Fibroblast of skin of abdomen (primary cell): ENCODE measurements around the gene CWC15.

Source experiments
- DNase-seq: peaks from one replicate; pipeline ENCODE4 v3.0.0-alpha.2; 2013

The CWC15 gene

DNA sequence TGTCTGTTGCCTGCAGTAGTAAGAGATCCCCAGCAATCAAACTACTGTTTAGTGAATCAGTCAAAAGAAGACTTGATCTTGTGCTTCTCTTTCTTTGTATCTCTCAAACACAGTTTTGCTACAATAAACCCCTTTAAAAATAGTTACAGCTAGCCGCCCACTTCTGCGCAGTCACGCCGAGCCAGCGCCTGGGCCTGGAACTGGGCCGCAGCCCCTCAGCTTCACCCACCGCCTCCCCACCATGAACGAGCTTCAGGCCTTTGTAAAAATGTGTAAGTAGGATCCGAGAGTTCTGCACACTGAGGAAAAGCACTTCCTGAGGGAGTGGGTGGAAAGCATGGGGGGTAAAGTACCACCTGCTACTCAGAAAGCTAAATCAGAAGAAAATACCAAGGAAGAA is 60.5 kb downstream of the CWC15 start:
- DNase-seq: no peak
